Tibial nerve (tissue), 4 donors: ENCODE results near the gene CA5B. TPM values are rescaled to one million over a fixed set of nuclear protein-coding genes. Genes with fewer than 3 reads are reported as not detected.

Experiments used
- DNase-seq, 2 donors: peaks; one replicate each; pipeline ENCODE4 v3.0.0-alpha.2; 2019; ENCODE audit warnings: low spot score in 2 of 2
- H3K27ac ChIP-seq, 4 donors: fragments of 200-600 bp; sonication (generic) in 3 of 4; one replicate each; pipeline ENCODE4 v1.5.1; 2017 to 2019; ENCODE audit warnings: mild to moderate bottlenecking in 1 of 4
- H3K27me3 ChIP-seq, 2 donors: fragments of 200-600 bp; sonication (generic) in 1 of 2; one replicate each; pipeline versions ENCODE4 v1.5.1 to v1.6.0; 2017 to 2019
- H3K36me3 ChIP-seq, 3 donors: fragments of 200-600 bp; sonication (generic); one replicate each; pipeline ENCODE4 v1.5.1; 2018 to 2019
- H3K4me1 ChIP-seq, 4 donors: fragments of 200-600 bp; sonication (generic) in 3 of 4; one replicate each; pipeline ENCODE4 v1.5.1; 2017 to 2019
- H3K4me3 ChIP-seq, 4 donors: fragments of 200-600 bp; sonication (generic) in 3 of 4; one replicate each; pipeline ENCODE4 v1.5.1; 2017 to 2019; ENCODE audit warnings: mild to moderate bottlenecking in 1 of 4, moderate library complexity in 1 of 4
- H3K9me3 ChIP-seq, 4 donors: fragments of 200-600 bp; sonication (generic) in 3 of 4; one replicate each; pipeline ENCODE4 v1.5.1; 2017 to 2019
- EP300 ChIP-seq, 2 donors: sonication (generic); formaldehyde crosslinking; IDR thresholded peaks; one replicate each; pipeline ENCODE4 v1.6.1; 2017; ENCODE audit warnings: antibody characterized with exemption in 2 of 2, mild to moderate bottlenecking in 1 of 2
- POLR2A ChIP-seq, 2 donors: fragments of 450-650 bp; IDR thresholded peaks; one replicate each; pipeline ENCODE4 v1.6.1; 2017; ENCODE audit warnings: antibody characterized with exemption in 2 of 2, mild to moderate bottlenecking in 2 of 2, moderate library complexity in 2 of 2
- WGBS, 2 donors: methylation state at CpG; one replicate each; pipeline ENCODE4 v1.1.5; 2018; 5-methylcytosine and 5-hydroxymethylcytosine counted together
- total RNA-seq, 4 donors: library from RNA; depleted of rRNA; stranded (reverse); fragments of >200 nt; gene quantifications; one replicate each; pipeline ENCODE4 v1.1.0, GENCODE V29; 2016
- TF ChIP-seq, protein P1 (sequence below), 5 experiments: fragments of 200-600 bp in 3 of 5; fragments of 450-650 bp in 2 of 5; sonication (generic) in 3 of 5; IDR thresholded peaks; one replicate each; pipeline ENCODE4 v1.5.1; 2016 to 2019; ENCODE audit warnings: antibody characterized with exemption in 5 of 5, mild to moderate bottlenecking in 3 of 5, moderate library complexity in 2 of 5

CA5B gene
- total RNA-seq, 4 donors from 2014 or later = 9.6 to 17.6 (median 12.5) TPM

DNA sequence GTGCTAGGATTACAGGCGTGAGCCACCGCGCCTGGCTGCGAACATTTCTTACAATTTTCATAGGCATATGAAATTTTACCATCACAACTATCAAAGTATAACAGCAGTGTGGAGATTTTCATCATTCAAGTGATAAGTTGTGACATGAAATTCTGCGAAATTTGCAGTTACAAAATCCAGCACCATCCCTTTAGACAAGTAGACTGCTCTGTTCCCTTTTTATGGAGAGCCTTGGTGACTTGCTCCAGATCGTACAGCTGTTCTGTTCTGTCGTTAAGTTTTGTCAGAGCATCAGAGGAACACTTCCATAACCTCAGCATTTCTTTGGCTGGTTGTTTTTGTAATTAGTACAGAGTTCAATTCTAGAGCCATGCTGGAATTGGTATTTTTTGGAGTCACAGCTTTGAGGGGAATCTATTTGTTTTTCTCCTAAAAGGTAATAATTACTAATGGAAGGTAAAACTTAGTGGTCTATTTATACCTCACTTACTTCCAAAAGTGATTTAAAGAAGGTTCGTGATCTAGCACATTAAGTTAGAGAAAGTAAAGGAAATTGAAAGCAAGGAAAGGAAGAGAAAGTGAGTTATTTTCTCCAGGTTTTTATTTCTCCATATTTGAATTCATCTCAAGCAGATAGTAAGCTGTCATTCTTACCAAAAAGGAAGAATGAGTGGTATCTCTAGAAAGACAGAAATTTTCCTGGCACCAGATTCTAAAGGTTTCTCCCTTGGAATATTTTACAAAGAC is 74.3 kb downstream of the CA5B start:
- DNase-seq = no peak
- TF ChIP-seq, protein P1, sequence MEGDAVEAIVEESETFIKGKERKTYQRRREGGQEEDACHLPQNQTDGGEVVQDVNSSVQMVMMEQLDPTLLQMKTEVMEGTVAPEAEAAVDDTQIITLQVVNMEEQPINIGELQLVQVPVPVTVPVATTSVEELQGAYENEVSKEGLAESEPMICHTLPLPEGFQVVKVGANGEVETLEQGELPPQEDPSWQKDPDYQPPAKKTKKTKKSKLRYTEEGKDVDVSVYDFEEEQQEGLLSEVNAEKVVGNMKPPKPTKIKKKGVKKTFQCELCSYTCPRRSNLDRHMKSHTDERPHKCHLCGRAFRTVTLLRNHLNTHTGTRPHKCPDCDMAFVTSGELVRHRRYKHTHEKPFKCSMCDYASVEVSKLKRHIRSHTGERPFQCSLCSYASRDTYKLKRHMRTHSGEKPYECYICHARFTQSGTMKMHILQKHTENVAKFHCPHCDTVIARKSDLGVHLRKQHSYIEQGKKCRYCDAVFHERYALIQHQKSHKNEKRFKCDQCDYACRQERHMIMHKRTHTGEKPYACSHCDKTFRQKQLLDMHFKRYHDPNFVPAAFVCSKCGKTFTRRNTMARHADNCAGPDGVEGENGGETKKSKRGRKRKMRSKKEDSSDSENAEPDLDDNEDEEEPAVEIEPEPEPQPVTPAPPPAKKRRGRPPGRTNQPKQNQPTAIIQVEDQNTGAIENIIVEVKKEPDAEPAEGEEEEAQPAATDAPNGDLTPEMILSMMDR (IDR thresholded peaks at IDR 0.05) = no peak
- TF ChIP-seq POLR2A (IDR thresholded peaks at IDR 0.05) = no peak
- no peak for TF ChIP-seq EP300 (IDR thresholded peaks at IDR 0.05)
- Histone ChIP-seq H3K27me3 (no peaks in the 10 kb centered on the region), H3K36me3 (peaks cover 0 to 35% (median 2%) of the 10 kb centered on the region in 3 donors), H3K9me3 (no peaks in the 10 kb centered on the region), H3K27ac (no peak overlapping the region), H3K4me1 (no peaks in the 10 kb centered on the region), H3K4me3 (no peak overlapping the region)
- 88 to 93% methylated on average over 8 of the region's 8 CpGs for WGBS, 2 donors

DNA sequence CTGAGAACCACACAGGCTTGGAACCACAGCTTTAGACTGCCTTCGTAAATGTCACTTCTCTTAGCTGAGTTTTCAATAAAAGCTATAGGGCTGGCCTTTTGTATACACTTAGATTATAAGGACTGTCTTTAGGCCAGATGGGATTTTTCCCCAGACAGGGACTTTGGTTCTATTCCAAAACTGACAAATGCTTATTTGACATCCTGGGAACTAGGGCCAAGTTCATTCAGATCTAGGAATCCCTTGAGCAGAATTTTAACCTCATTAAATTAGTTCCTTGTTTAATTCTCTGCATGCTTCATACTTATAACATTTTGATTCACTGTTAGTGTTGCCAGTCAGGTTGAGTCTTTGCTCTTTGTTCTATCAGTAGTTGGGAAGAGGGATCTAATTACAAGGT is 75.3 kb downstream of the CA5B start:
- no peaks in the 10 kb centered on the region for H3K27me3 ChIP-seq
- WGBS, 2 donors = 95 to 100% methylated on average over 1 of the region's 1 CpG
- H3K9me3 ChIP-seq = no peaks in the 10 kb centered on the region
- peaks cover 0 to 34% (median 2%) of the 10 kb centered on the region in 3 donors for H3K36me3 ChIP-seq
- TF ChIP-seq POLR2A (IDR thresholded peaks at IDR 0.05) (no peak), EP300 (IDR thresholded peaks at IDR 0.05) (no peak)
- TF ChIP-seq, protein P1 (IDR thresholded peaks at IDR 0.05) = no peak
- no peak for DNase-seq
- H3K4me1 ChIP-seq = no peaks in the 10 kb centered on the region
- H3K27ac ChIP-seq = no peak overlapping the region
- no peak overlapping the region for H3K4me3 ChIP-seq

GRCh38 chrX:15814771-15815365 is 76.8 kb downstream of the CA5B start:
- WGBS, 2 donors = 86 to 89% methylated on average over 6 of the region's 6 CpGs
- no peaks in the 10 kb centered on the region for H3K4me1 ChIP-seq
- H3K36me3 ChIP-seq = peaks cover 0 to 27% (median 2%) of the 10 kb centered on the region in 3 donors
- no peak overlapping the region for H3K4me3 ChIP-seq
- no peaks in the 10 kb centered on the region for H3K9me3 ChIP-seq
- DNase-seq = no peak
- TF ChIP-seq POLR2A (IDR thresholded peaks at IDR 0.05) (no peak), EP300 (IDR thresholded peaks at IDR 0.05) (no peak)
- TF ChIP-seq, protein P1 (IDR thresholded peaks at IDR 0.05) = no peak
- H3K27me3 ChIP-seq = no peaks in the 10 kb centered on the region
- no peak overlapping the region for H3K27ac ChIP-seq

- no peak overlapping the region for H3K4me3 ChIP-seq
- 67 to 78% methylated on average over 10 of the region's 10 CpGs for WGBS, 2 donors
- H3K27ac ChIP-seq = no peak overlapping the region
- H3K36me3 ChIP-seq = peaks cover 0 to 27% (median 2%) of the 10 kb centered on the region in 3 donors
- no peak for DNase-seq
- TF ChIP-seq POLR2A (IDR thresholded peaks at IDR 0.05) = no peak
- TF ChIP-seq, protein P1 (IDR thresholded peaks at IDR 0.05) = peak in 2 of 5 experiments; percentile 10 to 19
- H3K9me3 ChIP-seq = no peaks in the 10 kb centered on the region
- no peaks in the 10 kb centered on the region for H3K4me1 ChIP-seq
- no peaks in the 10 kb centered on the region for H3K27me3 ChIP-seq
These were observed 77.8 kb downstream of the CA5B start for GRCh38 chrX:15815779-15816437.

DNA sequence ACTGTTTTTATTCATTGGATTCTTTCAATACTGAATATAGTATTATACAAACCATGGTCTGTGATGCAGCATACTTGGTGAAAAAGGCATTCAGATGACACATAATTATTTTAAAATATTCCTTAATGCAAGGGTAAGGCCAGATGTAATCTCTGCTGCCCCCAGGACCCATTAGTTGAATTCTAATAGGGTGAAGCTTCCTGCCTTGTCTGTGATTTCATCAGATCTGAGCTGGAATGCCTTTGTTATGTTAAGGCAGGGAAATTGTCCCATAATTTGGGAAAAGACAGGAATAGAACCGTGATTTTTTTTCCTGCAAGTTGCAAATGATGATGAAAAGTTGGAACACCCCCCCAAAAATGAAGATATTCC is 78.4 kb downstream of the CA5B start:
- Histone ChIP-seq H3K27me3 (no peaks in the 10 kb centered on the region), H3K9me3 (no peaks in the 10 kb centered on the region), H3K27ac (no peak overlapping the region), H3K4me3 (no peak overlapping the region), H3K36me3 (peaks cover 0 to 24% (median 2%) of the 10 kb centered on the region in 3 donors), H3K4me1 (no peaks in the 10 kb centered on the region)
- TF ChIP-seq, protein P1 (IDR thresholded peaks at IDR 0.05) = no peak
- no peak for TF ChIP-seq POLR2A (IDR thresholded peaks at IDR 0.05)
- TF ChIP-seq EP300 (IDR thresholded peaks at IDR 0.05) = no peak
- DNase-seq = no peak
- WGBS, 2 donors = 56 to 76% methylated on average over 1 of the region's 1 CpG
